Measurements from ENCODE around the gene PDIA3. TPM values are rescaled to one million over a fixed set of nuclear protein-coding genes. Genes with fewer than 3 reads are reported as not detected.
"Not testable (repeated sequence)": the region's sequence is repeated elsewhere in the genome, so short reads cannot be mapped to it uniquely, and the experiment has no call there.

PDIA3 gene
- total and polyA plus RNA-seq, 3 experiments from 2014 or later: 336 to 383 (median 338) TPM

DNA sequence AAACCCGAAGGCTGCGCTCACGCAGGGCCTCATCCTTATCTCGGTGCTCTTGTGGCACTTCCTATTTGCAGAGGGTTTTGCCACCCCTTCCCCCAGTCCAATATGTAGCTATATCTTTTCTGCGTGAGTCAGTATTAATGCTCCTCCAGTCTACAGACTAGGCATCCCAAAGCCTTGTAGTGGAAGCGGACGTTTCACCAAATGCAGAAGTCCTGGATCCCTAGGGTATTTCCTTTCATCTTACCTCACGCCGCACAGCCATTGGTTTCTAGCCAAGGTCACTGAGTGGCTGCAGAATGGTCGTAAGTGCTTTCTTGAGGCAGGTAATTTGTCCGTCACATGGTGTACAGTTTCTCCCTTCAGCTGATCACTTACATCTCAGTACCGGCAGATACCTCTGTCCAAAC, 668 bp downstream of the PDIA3 start:
- H3K27me3 Mint-ChIP-seq; H3K27me3 ChIP-seq (ENCODE audit: insufficient read depth, low read length, poor library complexity, severe bottlenecking); H3K36me3 ChIP-seq (ENCODE audit: insufficient read depth, low read length); H3K9me3 Mint-ChIP-seq; H3K9me3 ChIP-seq (ENCODE audit: low read length): not testable (repeated sequence)
- Mint-ChIP-seq H3K4me1 (peaks cover 37 to 52% (median 48%) of the 10 kb centered on the region in 3 donors), H3K36me3 (peaks cover 0 to 20% (median 2%) of the 10 kb centered on the region in 3 donors), H3K4me3 (peak overlapping the region; percentile 92 to 98 (median 97)), H3K27ac (peak overlapping the region; percentile 94 to 99 (median 98))
- peaks cover 36% of the 10 kb centered on the region for H3K4me1 ChIP-seq (ENCODE audit: insufficient read depth, low read length)
- peak in 1 of 5 donors; percentile 7 for DNase-seq
- ChIA-PET CTCF (interaction anchor here (1.9 kb wide), 1 partner anchor 30 kb away, joined by 5 read pairs; the partner anchor contains the start of gene ELL3), POLR2A (interaction anchor here (0.9 to 1.5 kb wide), 2 partner anchors 30 kb away, joined by 3 to 6 read pairs; partner anchors contain the start of gene ELL3)
- peak overlapping the region; percentile 87 for H3K27ac ChIP-seq (ENCODE audit: low read depth, low read length)
- H3K4me3 ChIP-seq (ENCODE audit: low read length): peak overlapping the region; percentile 97

DNA sequence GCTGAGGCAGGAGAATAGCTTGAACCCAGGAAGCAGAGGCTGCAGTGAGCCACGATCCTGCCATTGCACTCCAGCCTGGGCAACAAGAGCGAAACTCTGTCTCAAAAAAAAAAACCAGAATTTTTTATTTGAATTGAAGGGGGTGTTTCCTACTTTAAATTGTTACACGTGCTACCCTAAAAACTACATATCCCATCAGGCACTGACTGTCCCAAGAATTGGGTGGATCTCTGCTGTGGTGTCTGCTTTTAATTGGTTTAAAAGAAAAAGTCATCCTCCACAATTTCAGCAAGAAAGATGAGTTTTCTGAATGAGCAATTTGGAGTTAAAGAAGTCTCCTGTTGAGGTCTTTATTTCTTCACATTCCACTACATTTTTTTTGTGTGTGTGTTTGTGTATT, 2.1 kb downstream of the PDIA3 start:
- CTCF ChIA-PET: interaction anchor here (1.5 kb wide), 1 partner anchor 22 kb away, joined by 5 read pairs; no protein-coding TSS in a partner anchor
- no peak overlapping the region for H3K4me3 ChIP-seq (ENCODE audit: low read length)
- POLR2A ChIA-PET: no interaction called here
- no peaks in the 10 kb centered on the region for H3K27me3 ChIP-seq (ENCODE audit: insufficient read depth, low read length, poor library complexity, severe bottlenecking)
- H3K36me3 ChIP-seq (ENCODE audit: insufficient read depth, low read length): peaks cover 14% of the 10 kb centered on the region
- no peaks in the 10 kb centered on the region for H3K9me3 ChIP-seq (ENCODE audit: low read length)
- H3K4me1 ChIP-seq (ENCODE audit: insufficient read depth, low read length): peaks cover 51% of the 10 kb centered on the region
- no peak overlapping the region for H3K27ac ChIP-seq (ENCODE audit: low read depth, low read length)
- peaks cover 0 to 34% (median 2%) of the 10 kb centered on the region in 3 donors for H3K36me3 Mint-ChIP-seq
- H3K27ac Mint-ChIP-seq: peak overlapping the region; percentile 69 to 99 (median 94)
- H3K4me1 Mint-ChIP-seq: peaks cover 48 to 67% (median 56%) of the 10 kb centered on the region in 3 donors
- peak in 2 of 5 donors; percentile 40 to 54 for DNase-seq
- H3K4me3 Mint-ChIP-seq: peak overlapping the region; percentile 85 to 97 (median 96)
- H3K9me3 Mint-ChIP-seq: no peaks in the 10 kb centered on the region
- H3K27me3 Mint-ChIP-seq: no peaks in the 10 kb centered on the region

- CTCF ChIA-PET: interaction anchor here (1.3 to 2.9 kb wide), 3 partner anchors 20 to 31 kb away, joined by 3 to 10 read pairs (median 5); partner anchors contain the start of gene ELL3
- peak; percentile 32 to 81 (median 62) for DNase-seq
- peaks cover 26% of the 10 kb centered on the region for H3K36me3 ChIP-seq (ENCODE audit: insufficient read depth, low read length)
- Mint-ChIP-seq H3K4me3 (peak overlapping the region; percentile 74 to 97 (median 81)), H3K4me1 (peaks cover 50 to 75% (median 53%) of the 10 kb centered on the region in 3 donors), H3K36me3 (peaks cover 0 to 45% (median 2%) of the 10 kb centered on the region in 3 donors), H3K9me3 (no peaks in the 10 kb centered on the region), H3K27ac (peak overlapping the region; percentile 81 to 99 (median 92)), H3K27me3 (no peaks in the 10 kb centered on the region)
- POLR2A ChIA-PET: interaction anchor here (0.6 to 2.0 kb wide), 4 partner anchors 25 to 391 kb away, joined by 3 to 9 read pairs (median 6); partner anchors contain the start of gene ELL3
- H3K27ac ChIP-seq (ENCODE audit: low read depth, low read length): peak overlapping the region; percentile 50
- peaks cover 54% of the 10 kb centered on the region for H3K4me1 ChIP-seq (ENCODE audit: insufficient read depth, low read length)
- H3K9me3 ChIP-seq (ENCODE audit: low read length): no peaks in the 10 kb centered on the region
- no peaks in the 10 kb centered on the region for H3K27me3 ChIP-seq (ENCODE audit: insufficient read depth, low read length, poor library complexity, severe bottlenecking)
- H3K4me3 ChIP-seq (ENCODE audit: low read length): peak overlapping the region; percentile 20
These were observed 3.6 kb downstream of the PDIA3 start for GRCh38 chr15:43749690-43750345.

GRCh38 chr15:43751885-43752284, 5.6 kb downstream of the PDIA3 start:
- Histone ChIP-seq H3K36me3 (ENCODE audit: insufficient read depth, low read length) (peaks cover 43% of the 10 kb centered on the region), H3K4me3 (ENCODE audit: low read length) (no peak overlapping the region), H3K4me1 (ENCODE audit: insufficient read depth, low read length) (peaks cover 54% of the 10 kb centered on the region), H3K9me3 (ENCODE audit: low read length) (no peaks in the 10 kb centered on the region), H3K27me3 (ENCODE audit: insufficient read depth, low read length, poor library complexity, severe bottlenecking) (no peaks in the 10 kb centered on the region), H3K27ac (ENCODE audit: low read depth, low read length) (no peak overlapping the region)
- Mint-ChIP-seq H3K4me1 (peaks cover 50 to 73% (median 55%) of the 10 kb centered on the region in 3 donors), H3K4me3 (peak overlapping the region; percentile 1 to 97 (median 69)), H3K27ac (peak overlapping the region; percentile 3 to 98 (median 20)), H3K27me3 (no peaks in the 10 kb centered on the region), H3K36me3 (peaks cover 0 to 58% (median 3%) of the 10 kb centered on the region in 3 donors), H3K9me3 (no peaks in the 10 kb centered on the region)
- CTCF ChIA-PET: no interaction called here
- no peak for DNase-seq
- POLR2A ChIA-PET: no interaction called here

DNA sequence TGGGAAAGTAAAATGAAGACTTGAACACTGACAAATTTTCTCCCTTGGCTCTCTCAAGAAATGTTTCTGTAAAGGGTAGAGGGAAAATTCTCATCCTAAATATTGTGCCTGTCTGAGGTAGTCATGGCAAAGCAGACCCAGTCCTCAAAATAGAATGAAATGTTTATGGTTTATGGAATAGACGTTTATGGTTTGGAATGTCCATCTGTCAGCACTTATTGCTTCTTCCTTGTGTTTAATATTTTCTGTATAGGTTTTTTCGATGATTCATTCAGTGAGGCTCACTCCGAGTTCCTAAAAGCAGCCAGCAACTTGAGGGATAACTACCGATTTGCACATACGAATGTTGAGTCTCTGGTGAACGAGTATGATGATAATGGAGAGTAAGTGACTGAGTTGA, 16.6 kb downstream of the PDIA3 start:
- Histone ChIP-seq H3K4me1 (ENCODE audit: insufficient read depth, low read length) (no peaks in the 10 kb centered on the region), H3K9me3 (ENCODE audit: low read length) (no peaks in the 10 kb centered on the region), H3K36me3 (ENCODE audit: insufficient read depth, low read length) (peaks cover 49% of the 10 kb centered on the region), H3K27ac (ENCODE audit: low read depth, low read length) (no peak overlapping the region), H3K27me3 (ENCODE audit: insufficient read depth, low read length, poor library complexity, severe bottlenecking) (no peaks in the 10 kb centered on the region), H3K4me3 (ENCODE audit: low read length) (no peak overlapping the region)
- CTCF ChIA-PET: no interaction called here
- H3K27ac Mint-ChIP-seq: peak overlapping the region in 3 of 8 donors; percentile 21 to 70 (median 42)
- POLR2A ChIA-PET: no interaction called here
- H3K9me3 Mint-ChIP-seq: no peaks in the 10 kb centered on the region
- no peak overlapping the region for H3K4me3 Mint-ChIP-seq
- no peaks in the 10 kb centered on the region for H3K27me3 Mint-ChIP-seq
- H3K4me1 Mint-ChIP-seq: peaks cover 0 to 5% (median 0%) of the 10 kb centered on the region in 3 donors
- DNase-seq: no peak
- H3K36me3 Mint-ChIP-seq: peaks cover 4 to 81% (median 19%) of the 10 kb centered on the region in 3 donors

- H3K27ac ChIP-seq (ENCODE audit: low read depth, low read length): no peak overlapping the region
- no peaks in the 10 kb centered on the region for H3K4me1 ChIP-seq (ENCODE audit: insufficient read depth, low read length)
- H3K27me3 ChIP-seq (ENCODE audit: insufficient read depth, low read length, poor library complexity, severe bottlenecking): no peaks in the 10 kb centered on the region
- CTCF ChIA-PET: no interaction called here
- H3K36me3 Mint-ChIP-seq: peaks cover 4 to 86% (median 22%) of the 10 kb centered on the region in 3 donors
- H3K4me1 Mint-ChIP-seq: peaks cover 0 to 5% (median 0%) of the 10 kb centered on the region in 3 donors
- peaks cover 50% of the 10 kb centered on the region for H3K36me3 ChIP-seq (ENCODE audit: insufficient read depth, low read length)
- H3K4me3 Mint-ChIP-seq: no peak overlapping the region
- H3K27ac Mint-ChIP-seq: peak overlapping the region in 3 of 8 donors; percentile 18 to 43 (median 21)
- POLR2A ChIA-PET: interaction anchor here (0.7 kb wide), 1 partner anchor 11 kb away, joined by 3 read pairs; no protein-coding TSS in a partner anchor
- no peaks in the 10 kb centered on the region for H3K27me3 Mint-ChIP-seq
- H3K4me3 ChIP-seq (ENCODE audit: low read length): no peak overlapping the region
- H3K9me3 Mint-ChIP-seq: no peaks in the 10 kb centered on the region
- no peaks in the 10 kb centered on the region for H3K9me3 ChIP-seq (ENCODE audit: low read length)
- no peak for DNase-seq
These were observed 17.7 kb downstream of the PDIA3 start for GRCh38 chr15:43763819-43764446.

DNA sequence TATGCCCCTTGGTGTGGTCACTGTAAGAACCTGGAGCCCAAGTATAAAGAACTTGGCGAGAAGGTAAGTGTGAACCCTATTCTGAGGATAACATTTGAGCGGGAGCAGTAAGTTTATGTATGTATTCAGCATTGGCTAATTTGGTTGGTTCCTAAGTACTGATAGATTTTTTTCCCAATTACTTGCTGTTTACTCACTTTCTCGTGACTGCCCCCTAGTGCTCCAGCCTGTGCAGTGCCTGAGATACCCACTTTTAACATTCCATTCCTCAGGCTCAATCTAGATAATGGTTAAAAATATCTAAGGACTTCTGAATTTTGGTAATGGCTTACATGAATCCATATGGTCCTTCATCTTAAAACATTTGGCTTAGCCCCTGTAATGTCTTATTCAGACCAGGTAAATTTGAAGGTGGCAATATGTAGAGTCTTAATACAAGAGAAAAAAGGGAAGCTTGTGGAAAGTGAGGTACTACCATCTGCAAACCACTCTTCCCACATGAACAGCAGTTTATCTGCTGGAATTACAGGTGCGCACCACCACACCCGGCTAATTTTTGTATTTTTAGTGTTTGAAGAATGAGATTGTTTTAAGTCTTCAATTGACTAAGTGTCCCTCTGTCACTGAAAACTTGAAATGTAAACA, 23.5 kb downstream of the PDIA3 start:
- Histone ChIP-seq H3K9me3 (ENCODE audit: low read length) (no peaks in the 10 kb centered on the region), H3K36me3 (ENCODE audit: insufficient read depth, low read length) (peaks cover 53% of the 10 kb centered on the region), H3K4me1 (ENCODE audit: insufficient read depth, low read length) (no peaks in the 10 kb centered on the region), H3K27me3 (ENCODE audit: insufficient read depth, low read length, poor library complexity, severe bottlenecking) (no peaks in the 10 kb centered on the region), H3K27ac (ENCODE audit: low read depth, low read length) (no peak overlapping the region), H3K4me3 (ENCODE audit: low read length) (no peak overlapping the region)
- Mint-ChIP-seq H3K4me3 (no peak overlapping the region), H3K9me3 (no peaks in the 10 kb centered on the region), H3K36me3 (peaks cover 0 to 80% (median 24%) of the 10 kb centered on the region in 3 donors), H3K27ac (peak overlapping the region in 5 of 8 donors; percentile 36 to 87 (median 57)), H3K4me1 (peaks cover 0 to 4% (median 3%) of the 10 kb centered on the region in 3 donors), H3K27me3 (no peaks in the 10 kb centered on the region)
- POLR2A ChIA-PET: no interaction called here
- DNase-seq: peak; percentile 38 to 66 (median 41)
- CTCF ChIA-PET: interaction anchor here (0.8 to 1.7 kb wide), 8 partner anchors 9 to 23 kb away, joined by 3 to 5 read pairs (median 4); partner anchors contain the start of gene SERF2
